Panc1 (cell line): ENCODE measurements around the gene TEKT3. TPM values are rescaled to one million over a fixed set of nuclear protein-coding genes. Genes with fewer than 3 reads are reported as not detected.

ENCODE experiments used
- ATAC-seq: fragments of 200-7000 bp; cut with Tn5 transposase; 2 replicates; pipeline ENCODE4 v1.9.1; 2020; ENCODE audit warnings: mild to moderate bottlenecking, moderate library complexity
- BruUV-seq: library from RNA; stranded (reverse); fragments of 400-500 nt; replicated peaks from 2 replicates; lab custom pipeline; 2021; lab: Mats Ljungman, UMichigan
- CTCF ChIA-PET: fragments of 300-600 bp; sonication (Branson Sonifier 250); formaldehyde crosslinking; loops from one replicate; lab custom pipeline; 2022; ENCODE audit warnings: antibody characterized with exemption; lab: Charles Lee
- POLR2A ChIA-PET: fragments of 300-600 bp; sonication (Branson Sonifier 250); formaldehyde crosslinking; loops from one replicate; lab custom pipeline; 2022; ENCODE audit warnings: antibody characterized with exemption; lab: Charles Lee
- DNase-seq: peaks from one replicate; pipeline ENCODE4 v3.0.0-alpha.2; 2010; ENCODE audit warnings: low read depth, low spot score
- H3K27ac ChIP-seq: 2 replicates; pipeline ENCODE4 v1.5.1; 2011; ENCODE audit warnings: mild to moderate bottlenecking, low read length, inconsistent platforms
- H3K27me3 ChIP-seq: fragments of 200-500 bp; sonication (Bioruptor generic); 2 replicates; pipeline ENCODE4 v1.6.0; 2014; ENCODE audit warnings: low read length, inconsistent platforms; ENCODE audit not compliant: control insufficient read depth, insufficient read depth
- H3K36me3 ChIP-seq: fragments of 200-500 bp; sonication (Bioruptor generic); 2 replicates; pipeline ENCODE4 v1.5.1; 2014; ENCODE audit warnings: inconsistent platforms, mild to moderate bottlenecking, low read length, moderate library complexity; ENCODE audit not compliant: control insufficient read depth, insufficient read depth
- H3K4me1 ChIP-seq: 2 replicates; pipeline ENCODE4 v1.5.1; 2011; ENCODE audit warnings: inconsistent platforms, mild to moderate bottlenecking, low read length, moderate library complexity; ENCODE audit not compliant: control insufficient read depth, insufficient read depth
- H3K4me3 ChIP-seq, 2 experiments: 2 replicates each; pipeline ENCODE4 v1.5.1; 2011 to 2012; ENCODE audit warnings: low read depth in 2 of 2, low read length in 2 of 2, mild to moderate bottlenecking in 2 of 2, inconsistent platforms in 1 of 2, moderate library complexity in 1 of 2
- H3K9me3 ChIP-seq: fragments of 200-500 bp; sonication (Bioruptor generic); 2 replicates; pipeline ENCODE4 v1.5.1; 2014; ENCODE audit warnings: low read depth, mild to moderate bottlenecking, inconsistent platforms, low read length, moderate library complexity; ENCODE audit not compliant: control insufficient read depth, insufficient read depth
- POLR2AphosphoS5 ChIP-seq: IDR thresholded peaks from 2 replicates; pipeline ENCODE4 v1.6.1; 2012; ENCODE audit warnings: mild to moderate bottlenecking, low read depth, low read length, moderate library complexity
- SIN3A ChIP-seq: IDR thresholded peaks from 2 replicates; pipeline ENCODE4 v1.6.1; 2012; ENCODE audit warnings: low read depth, mild to moderate bottlenecking, low read length, moderate library complexity, borderline replicate concordance; ENCODE audit not compliant: insufficient read depth
- TCF7L2 ChIP-seq: IDR thresholded peaks from 2 replicates; pipeline ENCODE4 v1.6.1; 2011; ENCODE audit warnings: mild to moderate bottlenecking, low read depth, low read length, inconsistent platforms
- in situ Hi-C: cut with HindIII; loops from 2 replicates; pipeline ENCODE4 v1.10.0; 2016; ENCODE audit warnings: low sequenced_read_pairs, low pct_unique_long_range_greater_than_20kb
- intact Hi-C: fragments of 100-400 bp; cut with micrococcal nuclease; formaldehyde crosslinking; loops from one replicate; pipeline ENCODE4 v1.10.0; 2022; ENCODE audit not compliant: unreplicated experiment
- total RNA-seq: library from RNA; stranded (reverse); gene quantifications from one replicate; pipeline ENCODE4 v1.2.1, GENCODE V29; 2021; ENCODE audit not compliant: unreplicated experiment
- TF ChIP-seq, protein P1 (sequence below), 2 experiments: IDR thresholded peaks; 2 replicates each; pipeline ENCODE4 v1.6.1; 2011 to 2012; ENCODE audit warnings: low read depth in 2 of 2, control low read depth in 1 of 2, low read length in 1 of 2, mild to moderate bottlenecking in 1 of 2, moderate library complexity in 1 of 2; ENCODE audit not compliant: insufficient read depth in 1 of 2
- TF ChIP-seq, protein P2 (sequence below): fragments of 450-650 bp; IDR thresholded peaks from 2 replicates; pipeline ENCODE4 v1.5.1; 2017; ENCODE audit warnings: mild to moderate bottlenecking

The TEKT3 gene
- total RNA-seq, 1 experiment from 2014 or later, result not detected

GRCh38 chr17:15371376-15372130, 30.2 kb upstream of the TEKT3 start:
- POLR2A ChIA-PET, result no interaction called here
- no TSS peak for BruUV-seq
- ATAC-seq, result no peak
- H3K27me3 ChIP-seq, result no peaks in the 10 kb centered on the region
- H3K4me3 ChIP-seq, result no peak overlapping the region
- intact Hi-C loops, result no loop called here
- CTCF ChIA-PET, result no interaction called here
- DNase-seq, result no peak
- no peaks in the 10 kb centered on the region for H3K9me3 ChIP-seq
- H3K27ac ChIP-seq, result no peak overlapping the region
- in situ Hi-C loops, result no loop called here
- no peaks in the 10 kb centered on the region for H3K4me1 ChIP-seq
- no peaks in the 10 kb centered on the region for H3K36me3 ChIP-seq
- TF ChIP-seq, protein P1, sequence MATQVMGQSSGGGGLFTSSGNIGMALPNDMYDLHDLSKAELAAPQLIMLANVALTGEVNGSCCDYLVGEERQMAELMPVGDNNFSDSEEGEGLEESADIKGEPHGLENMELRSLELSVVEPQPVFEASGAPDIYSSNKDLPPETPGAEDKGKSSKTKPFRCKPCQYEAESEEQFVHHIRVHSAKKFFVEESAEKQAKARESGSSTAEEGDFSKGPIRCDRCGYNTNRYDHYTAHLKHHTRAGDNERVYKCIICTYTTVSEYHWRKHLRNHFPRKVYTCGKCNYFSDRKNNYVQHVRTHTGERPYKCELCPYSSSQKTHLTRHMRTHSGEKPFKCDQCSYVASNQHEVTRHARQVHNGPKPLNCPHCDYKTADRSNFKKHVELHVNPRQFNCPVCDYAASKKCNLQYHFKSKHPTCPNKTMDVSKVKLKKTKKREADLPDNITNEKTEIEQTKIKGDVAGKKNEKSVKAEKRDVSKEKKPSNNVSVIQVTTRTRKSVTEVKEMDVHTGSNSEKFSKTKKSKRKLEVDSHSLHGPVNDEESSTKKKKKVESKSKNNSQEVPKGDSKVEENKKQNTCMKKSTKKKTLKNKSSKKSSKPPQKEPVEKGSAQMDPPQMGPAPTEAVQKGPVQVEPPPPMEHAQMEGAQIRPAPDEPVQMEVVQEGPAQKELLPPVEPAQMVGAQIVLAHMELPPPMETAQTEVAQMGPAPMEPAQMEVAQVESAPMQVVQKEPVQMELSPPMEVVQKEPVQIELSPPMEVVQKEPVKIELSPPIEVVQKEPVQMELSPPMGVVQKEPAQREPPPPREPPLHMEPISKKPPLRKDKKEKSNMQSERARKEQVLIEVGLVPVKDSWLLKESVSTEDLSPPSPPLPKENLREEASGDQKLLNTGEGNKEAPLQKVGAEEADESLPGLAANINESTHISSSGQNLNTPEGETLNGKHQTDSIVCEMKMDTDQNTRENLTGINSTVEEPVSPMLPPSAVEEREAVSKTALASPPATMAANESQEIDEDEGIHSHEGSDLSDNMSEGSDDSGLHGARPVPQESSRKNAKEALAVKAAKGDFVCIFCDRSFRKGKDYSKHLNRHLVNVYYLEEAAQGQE (IDR thresholded peaks at IDR 0.05; ENCODE audit: insufficient read depth in 1 of 2, low read depth in 2 of 2, low read length in 1 of 2), result no peak
- no peak for TF ChIP-seq SIN3A

- H3K4me3 ChIP-seq, result no peak overlapping the region
- H3K9me3 ChIP-seq, result no peaks in the 10 kb centered on the region
- BruUV-seq, result no TSS peak
- ChIA-PET CTCF (no interaction called here), POLR2A (no interaction called here)
- DNase-seq (no peak), ATAC-seq (no peak)
- in situ Hi-C loops, result no loop called here
- H3K27ac ChIP-seq, result no peak overlapping the region
- TF ChIP-seq POLR2AphosphoS5 (no peak), TCF7L2 (no peak), SIN3A (no peak)
- TF ChIP-seq, protein P1 (IDR thresholded peaks at IDR 0.05; ENCODE audit: insufficient read depth in 1 of 2, low read depth in 2 of 2, low read length in 1 of 2), result no peak
- TF ChIP-seq, protein P2, sequence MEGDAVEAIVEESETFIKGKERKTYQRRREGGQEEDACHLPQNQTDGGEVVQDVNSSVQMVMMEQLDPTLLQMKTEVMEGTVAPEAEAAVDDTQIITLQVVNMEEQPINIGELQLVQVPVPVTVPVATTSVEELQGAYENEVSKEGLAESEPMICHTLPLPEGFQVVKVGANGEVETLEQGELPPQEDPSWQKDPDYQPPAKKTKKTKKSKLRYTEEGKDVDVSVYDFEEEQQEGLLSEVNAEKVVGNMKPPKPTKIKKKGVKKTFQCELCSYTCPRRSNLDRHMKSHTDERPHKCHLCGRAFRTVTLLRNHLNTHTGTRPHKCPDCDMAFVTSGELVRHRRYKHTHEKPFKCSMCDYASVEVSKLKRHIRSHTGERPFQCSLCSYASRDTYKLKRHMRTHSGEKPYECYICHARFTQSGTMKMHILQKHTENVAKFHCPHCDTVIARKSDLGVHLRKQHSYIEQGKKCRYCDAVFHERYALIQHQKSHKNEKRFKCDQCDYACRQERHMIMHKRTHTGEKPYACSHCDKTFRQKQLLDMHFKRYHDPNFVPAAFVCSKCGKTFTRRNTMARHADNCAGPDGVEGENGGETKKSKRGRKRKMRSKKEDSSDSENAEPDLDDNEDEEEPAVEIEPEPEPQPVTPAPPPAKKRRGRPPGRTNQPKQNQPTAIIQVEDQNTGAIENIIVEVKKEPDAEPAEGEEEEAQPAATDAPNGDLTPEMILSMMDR, result no peak
- no peaks in the 10 kb centered on the region for H3K36me3 ChIP-seq
- intact Hi-C loops, result no loop called here
- H3K27me3 ChIP-seq, result no peaks in the 10 kb centered on the region
- H3K4me1 ChIP-seq, result no peaks in the 10 kb centered on the region
These were observed 27.2 kb upstream of the TEKT3 start for GRCh38 chr17:15368600-15368999.
